ENCODE results near the gene PTPN18.
A peak's percentile ranks its signal among the peaks of the same experiment; 100 is the strongest.

Gene PTPN18

GRCh38 chr2:130352237-130352636, 3.6 kb upstream of the PTPN18 start:
- peak overlapping the region; percentile 7 to 72 (median 65); a peak in 18 of 22 replicates for H3K9ac ChIP-seq
- peak overlapping the region; percentile 5 to 55 (median 34); a peak in 14 of 20 replicates for H3K4me3 ChIP-seq
- H4K20me1 ChIP-seq: peaks cover 0 to 43% (median 19%) of the 10 kb centered on the region in 11 experiments; a peak in 14 of 22 replicates
- H3K36me3 ChIP-seq: peaks cover 10 to 26% (median 20%) of the 10 kb centered on the region in 11 experiments
- peak overlapping the region; percentile 79 to 98 (median 92) for H3K4me2 ChIP-seq
- peak overlapping the region in 9 of 11 experiments; percentile 40 to 79 (median 71); a peak in 18 of 22 replicates for H3K27ac ChIP-seq
- TF ChIP-seq Cebpa-rat (IDR thresholded peaks at IDR 0.05): peak in 5 of 11 experiments; percentile 43 to 87 (median 75); a peak in 9 of 22 replicates
- no peaks in the 10 kb centered on the region for H3K9me3 ChIP-seq (replicated peaks in 1 of 11)
- H3K4me1 ChIP-seq: peaks cover 49 to 62% (median 54%) of the 10 kb centered on the region in 10 experiments
- peaks cover 0 to 4% (median 0%) of the 10 kb centered on the region in 11 experiments; a peak in 1 of 22 replicates for H3K27me3 ChIP-seq

DNA sequence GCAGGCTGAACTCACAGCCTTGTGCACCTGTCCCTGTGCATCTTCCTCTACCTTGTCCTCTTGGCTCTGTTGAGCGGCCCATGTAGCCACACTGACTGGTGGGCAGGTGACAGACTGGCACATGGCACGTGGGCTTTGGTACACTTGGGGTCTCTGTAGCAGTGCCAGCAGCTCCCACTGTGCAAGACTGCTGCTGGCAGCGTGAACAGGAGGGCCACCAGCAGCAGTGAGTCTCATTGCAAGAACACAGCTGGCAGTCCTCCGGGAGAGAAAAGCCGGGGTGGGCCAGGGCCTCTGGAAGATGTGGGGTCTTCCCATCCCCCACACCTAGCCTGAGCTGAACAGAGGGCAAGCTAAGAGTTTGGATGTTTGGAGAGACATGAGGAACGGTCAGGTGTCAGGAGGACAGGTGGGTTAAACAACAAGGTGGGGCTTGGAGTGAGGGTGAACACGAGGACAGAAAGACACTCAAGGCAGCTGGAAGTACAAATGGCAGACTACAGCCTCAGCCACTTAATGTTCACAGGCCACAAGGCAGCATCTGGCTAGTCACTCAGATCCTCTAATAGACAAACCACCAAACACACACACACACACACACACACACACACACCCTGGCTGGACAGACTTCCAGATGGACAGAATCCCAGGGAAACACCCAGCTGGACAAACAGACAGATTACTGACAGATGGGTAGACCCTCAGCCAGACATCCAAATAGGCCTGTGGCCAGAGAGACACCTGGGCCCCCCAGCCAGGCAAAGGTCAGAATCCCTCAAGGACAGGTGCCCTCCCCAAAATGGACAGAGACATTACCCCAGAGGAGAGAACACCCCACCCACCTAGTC, 2.3 kb upstream of the PTPN18 start:
- H3K4me1 ChIP-seq: peaks cover 49 to 62% (median 54%) of the 10 kb centered on the region in 10 experiments

DNA sequence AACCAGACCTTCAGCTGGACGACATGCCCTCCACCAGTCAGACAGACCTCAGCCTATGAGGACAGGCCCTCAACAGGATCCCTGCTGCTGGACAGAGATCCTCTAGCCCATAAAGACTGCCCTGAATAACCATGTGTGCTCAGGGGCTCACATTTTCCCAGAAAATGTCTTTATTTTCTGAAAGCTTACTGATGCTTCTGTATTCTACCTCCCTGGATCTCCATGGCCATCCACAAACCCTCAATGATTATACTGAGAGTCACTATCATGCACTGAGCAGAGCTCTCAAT, 1.8 kb upstream of the PTPN18 start:
- Histone ChIP-seq H4K20me1 (peaks cover 0 to 24% (median 9%) of the 10 kb centered on the region in 11 experiments; a peak in 10 of 22 replicates), H3K36me3 (peaks cover 0 to 7% (median 2%) of the 10 kb centered on the region in 11 experiments; a peak in 11 of 22 replicates), H3K9me3 (replicated peaks in 1 of 11) (no peaks in the 10 kb centered on the region), H3K27me3 (peaks cover 0 to 4% (median 0%) of the 10 kb centered on the region in 11 experiments; a peak in 1 of 22 replicates), H3K27ac (peak overlapping the region in 1 of 11 experiments; percentile 75; a peak in 1 of 22 replicates), H3K4me1 (peaks cover 49 to 62% (median 54%) of the 10 kb centered on the region in 10 experiments), H3K9ac (no peak overlapping the region), H3K4me2 (peak overlapping the region in 10 of 11 experiments; percentile 79 to 98 (median 92); a peak in 19 of 22 replicates), H3K4me3 (no peak overlapping the region)
- TF ChIP-seq Cebpa-rat (IDR thresholded peaks at IDR 0.05): no peak

More for the DNA sequence above, 2.3 kb upstream of the PTPN18 start:
- Histone ChIP-seq H3K27ac (peak overlapping the region in 6 of 11 experiments; percentile 62 to 79 (median 74); a peak in 10 of 22 replicates), H3K4me3 (no peak overlapping the region), H4K20me1 (peaks cover 0 to 30% (median 12%) of the 10 kb centered on the region in 11 experiments; a peak in 12 of 22 replicates), H3K4me2 (peak overlapping the region; percentile 79 to 98 (median 92)), H3K9me3 (replicated peaks in 1 of 11) (no peaks in the 10 kb centered on the region), H3K9ac (peak overlapping the region in 3 of 11 experiments; percentile 0 to 72 (median 32); a peak in 5 of 22 replicates), H3K36me3 (peaks cover 0 to 13% (median 8%) of the 10 kb centered on the region in 11 experiments; a peak in 18 of 22 replicates), H3K27me3 (peaks cover 0 to 4% (median 0%) of the 10 kb centered on the region in 11 experiments; a peak in 1 of 22 replicates)
- TF ChIP-seq Cebpa-rat (IDR thresholded peaks at IDR 0.05): no peak

GRCh38 chr2:130355172-130355577, 681 bp upstream of the PTPN18 start:
- Histone ChIP-seq H3K9ac (peak overlapping the region; percentile 73 to 86 (median 80)), H3K27ac (peak overlapping the region in 10 of 11 experiments; percentile 36 to 71 (median 67); a peak in 17 of 22 replicates), H3K9me3 (replicated peaks in 1 of 11) (no peaks in the 10 kb centered on the region), H3K4me1 (peaks cover 49 to 62% (median 54%) of the 10 kb centered on the region in 10 experiments), H3K4me2 (peak overlapping the region; percentile 79 to 98 (median 93)), H3K4me3 (peak overlapping the region; percentile 63 to 85 (median 78)), H4K20me1 (peaks cover 0 to 17% (median 6%) of the 10 kb centered on the region in 11 experiments; a peak in 7 of 22 replicates), H3K27me3 (peaks cover 0 to 4% (median 0%) of the 10 kb centered on the region in 11 experiments; a peak in 1 of 22 replicates), H3K36me3 (peaks cover 0 to 5% (median 0%) of the 10 kb centered on the region in 11 experiments; a peak in 1 of 22 replicates)
- TF ChIP-seq Cebpa-rat (IDR thresholded peaks at IDR 0.05): no peak

DNA sequence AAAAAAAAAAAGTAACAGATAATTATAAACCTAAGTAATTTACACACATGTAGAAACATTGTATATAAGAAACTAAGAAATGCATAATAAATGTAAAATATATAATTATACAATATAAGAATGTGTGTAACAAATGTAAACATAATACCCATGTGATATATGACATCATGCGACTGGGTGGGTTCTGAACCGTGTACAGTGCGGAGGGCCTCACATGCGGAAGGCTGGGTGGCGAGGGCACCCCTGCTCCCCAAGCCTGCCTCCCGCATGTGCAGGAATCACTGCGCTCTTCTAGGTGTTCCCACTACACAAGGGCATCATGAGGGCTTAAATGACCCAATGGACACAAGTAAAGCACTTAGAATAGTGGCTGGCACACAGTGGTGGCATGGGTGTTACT, 2.0 kb downstream of the PTPN18 start:
- no peak for TF ChIP-seq Cebpa-rat (IDR thresholded peaks at IDR 0.05)
- Histone ChIP-seq H3K9me3 (replicated peaks in 1 of 11) (no peaks in the 10 kb centered on the region), H3K36me3 (peaks cover 0 to 5% (median 0%) of the 10 kb centered on the region in 11 experiments; a peak in 1 of 22 replicates), H3K4me1 (peaks cover 30 to 38% (median 33%) of the 10 kb centered on the region in 10 experiments), H3K4me3 (no peak overlapping the region), H3K9ac (no peak overlapping the region), H4K20me1 (peaks cover 0 to 6% (median 0%) of the 10 kb centered on the region in 11 experiments; a peak in 1 of 22 replicates), H3K27me3 (peaks cover 0 to 4% (median 0%) of the 10 kb centered on the region in 11 experiments; a peak in 1 of 22 replicates), H3K4me2 (no peak overlapping the region), H3K27ac (no peak overlapping the region)

- peaks cover 0 to 5% (median 0%) of the 10 kb centered on the region in 11 experiments; a peak in 1 of 22 replicates for H3K36me3 ChIP-seq
- peaks cover 0 to 6% (median 0%) of the 10 kb centered on the region in 11 experiments; a peak in 5 of 22 replicates for H3K9me3 ChIP-seq (replicated peaks in 1 of 11)
- no peak overlapping the region for H3K27ac ChIP-seq
- no peaks in the 10 kb centered on the region for H4K20me1 ChIP-seq
- no peak for TF ChIP-seq Cebpa-rat (IDR thresholded peaks at IDR 0.05)
- peaks cover 0 to 4% (median 0%) of the 10 kb centered on the region in 11 experiments; a peak in 1 of 22 replicates for H3K27me3 ChIP-seq
- H3K4me1 ChIP-seq: peaks cover 23 to 31% (median 27%) of the 10 kb centered on the region in 10 experiments
- no peak overlapping the region for H3K4me2 ChIP-seq
- H3K9ac ChIP-seq: no peak overlapping the region
- H3K4me3 ChIP-seq: no peak overlapping the region
Measured at GRCh38 chr2:130358420-130359350, 2.8 kb downstream of the PTPN18 start.

DNA sequence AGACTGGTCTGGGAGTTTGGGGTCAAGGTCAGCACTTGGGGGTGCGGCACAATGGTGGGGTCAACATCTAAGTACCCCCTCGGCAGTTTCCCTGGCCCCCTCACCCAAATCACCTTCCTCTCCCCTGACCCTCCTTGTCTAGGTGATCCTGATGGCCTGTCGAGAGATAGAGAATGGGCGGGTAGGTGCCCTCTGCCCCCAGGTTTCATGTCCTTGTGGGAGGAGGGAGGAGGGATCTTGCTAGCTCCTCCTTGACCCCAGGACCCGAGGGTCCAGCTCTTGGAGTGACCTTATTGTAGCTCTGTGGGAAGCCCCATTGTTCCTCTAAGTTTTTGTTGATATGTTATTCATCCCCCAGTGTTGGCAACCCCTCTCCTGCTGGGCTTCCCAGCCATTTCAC, 3.6 kb downstream of the PTPN18 start:
- TF ChIP-seq Cebpa-rat (IDR thresholded peaks at IDR 0.05): no peak
- peaks cover 0 to 4% (median 0%) of the 10 kb centered on the region in 11 experiments; a peak in 1 of 22 replicates for H3K27me3 ChIP-seq
- H3K9me3 ChIP-seq (replicated peaks in 1 of 11): peaks cover 0 to 11% (median 0%) of the 10 kb centered on the region in 11 experiments; a peak in 6 of 22 replicates
- H3K36me3 ChIP-seq: peaks cover 0 to 5% (median 0%) of the 10 kb centered on the region in 11 experiments; a peak in 1 of 22 replicates
- H3K9ac ChIP-seq: no peak overlapping the region
- no peaks in the 10 kb centered on the region for H4K20me1 ChIP-seq
- no peak overlapping the region for H3K4me3 ChIP-seq
- peaks cover 17 to 27% (median 21%) of the 10 kb centered on the region in 10 experiments for H3K4me1 ChIP-seq
- H3K27ac ChIP-seq: no peak overlapping the region
- no peak overlapping the region for H3K4me2 ChIP-seq

- Histone ChIP-seq H3K9me3 (replicated peaks in 1 of 11) (peaks cover 0 to 11% (median 0%) of the 10 kb centered on the region in 11 experiments; a peak in 7 of 22 replicates), H3K4me2 (peak overlapping the region in 3 of 11 experiments; percentile 8 to 39 (median 29); a peak in 3 of 22 replicates), H3K27me3 (no peaks in the 10 kb centered on the region), H3K27ac (no peak overlapping the region), H3K4me3 (no peak overlapping the region), H3K9ac (no peak overlapping the region), H3K4me1 (peaks cover 0 to 11% (median 0%) of the 10 kb centered on the region in 10 experiments; a peak in 4 of 20 replicates), H4K20me1 (no peaks in the 10 kb centered on the region), H3K36me3 (peaks cover 0 to 5% (median 0%) of the 10 kb centered on the region in 11 experiments; a peak in 1 of 22 replicates)
- no peak for TF ChIP-seq Cebpa-rat (IDR thresholded peaks at IDR 0.05)
Measured at GRCh38 chr2:130363479-130363878, 7.6 kb downstream of the PTPN18 start.

Measured in BLaER1 treated with 17β-estradiol and CSF1 and Interleukin-3, amounts not matched to agents 10 nM and 100 nM (cell line).